Prostate gland (tissue), 2 donors: Measurements from ENCODE around the gene UMPS. TPM values are rescaled to one million over a fixed set of nuclear protein-coding genes. Genes with fewer than 3 reads are reported as not detected.

Source experiments
- DNase-seq: peaks from one replicate; pipeline ENCODE4 v3.0.0-alpha.2; 2019; ENCODE audit warnings: low spot score
- H3K27ac ChIP-seq, 2 donors: fragments of 200-600 bp; sonication (generic); 2 replicates each; pipeline ENCODE4 v1.5.1; 2017 to 2019
- H3K27me3 ChIP-seq: fragments of 200-600 bp; sonication (generic); replicated peaks from 2 replicates; pipeline ENCODE4 v1.5.1; 2019; ENCODE audit not compliant: insufficient read depth
- H3K36me3 ChIP-seq, 2 donors: fragments of 200-600 bp; sonication (generic); 1 replicate in 1 of 2; 2 replicates in 1 of 2; pipeline versions ENCODE4 v1.5.1 to v1.8.1; 2017 to 2019
- H3K4me1 ChIP-seq: fragments of 200-600 bp; sonication (generic); replicated peaks from 2 replicates; pipeline ENCODE4 v1.5.1; 2019
- H3K4me3 ChIP-seq, 2 donors: fragments of 200-600 bp; sonication (generic); 2 replicates each; pipeline ENCODE4 v1.5.1; 2017 to 2019
- H3K9me3 ChIP-seq: fragments of 200-600 bp; sonication (generic); 2 replicates; pipeline ENCODE4 v1.5.1; 2017
- POLR2A ChIP-seq: fragments of 450-650 bp; IDR thresholded peaks from one replicate; pipeline ENCODE4 v1.6.1; 2016; ENCODE audit warnings: antibody characterized with exemption, mild to moderate bottlenecking
- POLR2AphosphoS5 ChIP-seq: sonication (generic); formaldehyde crosslinking; IDR thresholded peaks from one replicate; pipeline ENCODE4 v1.6.1; 2017; ENCODE audit warnings: antibody characterized with exemption
- WGBS: methylation state at CpG from one replicate; pipeline ENCODE4 v1.1.5; 2018; 5-methylcytosine and 5-hydroxymethylcytosine counted together
- intact Hi-C: fragments of 100-400 bp; cut with DNase I; formaldehyde crosslinking; loops from one replicate; pipeline ENCODE4 v1.14.2; 2022
- total RNA-seq, 2 donors: library from RNA; depleted of rRNA; stranded (reverse); fragments of >200 nt; gene quantifications; one replicate each; pipeline ENCODE4 v1.1.0, GENCODE V29; 2016
- TF ChIP-seq, protein P1 (sequence below), 4 experiments: fragments of 200-600 bp in 2 of 4; fragments of 450-650 bp in 2 of 4; sonication (generic) in 2 of 4; IDR thresholded peaks; 1 replicate in 3 of 4; 2 replicates in 1 of 4; pipeline ENCODE4 v1.5.1; 2016 to 2019; ENCODE audit warnings: antibody characterized with exemption in 4 of 4, mild to moderate bottlenecking in 2 of 4, moderate library complexity in 2 of 4

Gene UMPS
- total RNA-seq, 2 donors from 2014 or later, result 22.2 to 23.5 TPM

DNA sequence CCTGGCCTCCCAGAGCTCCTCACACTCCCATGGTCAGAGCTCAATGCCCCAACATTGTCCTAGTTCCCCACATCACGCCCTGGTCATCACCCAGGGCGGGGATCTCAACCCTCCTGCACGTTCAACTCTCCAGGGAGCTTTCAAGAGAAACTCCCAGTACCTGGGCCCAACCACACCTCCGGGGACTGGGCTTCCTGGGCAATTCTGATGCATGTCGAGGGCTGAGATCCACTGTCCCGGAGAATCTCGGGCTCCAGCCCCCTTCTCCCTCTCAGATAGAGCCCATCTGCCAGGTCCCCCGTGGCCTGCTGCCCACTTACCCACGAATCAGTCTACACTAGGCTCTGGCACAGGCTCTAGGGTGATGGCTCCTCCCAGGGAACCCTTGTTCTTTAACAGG lies 39.2 kb downstream of the UMPS start:
- intact Hi-C loops, result loop anchor here (10.0 kb wide), 1 partner anchor 665 kb away; no protein-coding TSS in a partner anchor
- no peak for DNase-seq
- Histone ChIP-seq H3K27ac (no peak overlapping the region), H3K36me3 (peaks cover 0 to 4% of the 10 kb centered on the region in 2 donors), H3K9me3 (no peaks in the 10 kb centered on the region), H3K27me3 (no peaks in the 10 kb centered on the region), H3K4me1 (no peaks in the 10 kb centered on the region), H3K4me3 (no peak overlapping the region)
- 91% methylated on average over 9 of the region's 9 CpGs for WGBS
- TF ChIP-seq POLR2A, result no peak
- no peak for TF ChIP-seq POLR2AphosphoS5
- TF ChIP-seq, protein P1, sequence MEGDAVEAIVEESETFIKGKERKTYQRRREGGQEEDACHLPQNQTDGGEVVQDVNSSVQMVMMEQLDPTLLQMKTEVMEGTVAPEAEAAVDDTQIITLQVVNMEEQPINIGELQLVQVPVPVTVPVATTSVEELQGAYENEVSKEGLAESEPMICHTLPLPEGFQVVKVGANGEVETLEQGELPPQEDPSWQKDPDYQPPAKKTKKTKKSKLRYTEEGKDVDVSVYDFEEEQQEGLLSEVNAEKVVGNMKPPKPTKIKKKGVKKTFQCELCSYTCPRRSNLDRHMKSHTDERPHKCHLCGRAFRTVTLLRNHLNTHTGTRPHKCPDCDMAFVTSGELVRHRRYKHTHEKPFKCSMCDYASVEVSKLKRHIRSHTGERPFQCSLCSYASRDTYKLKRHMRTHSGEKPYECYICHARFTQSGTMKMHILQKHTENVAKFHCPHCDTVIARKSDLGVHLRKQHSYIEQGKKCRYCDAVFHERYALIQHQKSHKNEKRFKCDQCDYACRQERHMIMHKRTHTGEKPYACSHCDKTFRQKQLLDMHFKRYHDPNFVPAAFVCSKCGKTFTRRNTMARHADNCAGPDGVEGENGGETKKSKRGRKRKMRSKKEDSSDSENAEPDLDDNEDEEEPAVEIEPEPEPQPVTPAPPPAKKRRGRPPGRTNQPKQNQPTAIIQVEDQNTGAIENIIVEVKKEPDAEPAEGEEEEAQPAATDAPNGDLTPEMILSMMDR (IDR thresholded peaks at IDR 0.05), result no peak

DNA sequence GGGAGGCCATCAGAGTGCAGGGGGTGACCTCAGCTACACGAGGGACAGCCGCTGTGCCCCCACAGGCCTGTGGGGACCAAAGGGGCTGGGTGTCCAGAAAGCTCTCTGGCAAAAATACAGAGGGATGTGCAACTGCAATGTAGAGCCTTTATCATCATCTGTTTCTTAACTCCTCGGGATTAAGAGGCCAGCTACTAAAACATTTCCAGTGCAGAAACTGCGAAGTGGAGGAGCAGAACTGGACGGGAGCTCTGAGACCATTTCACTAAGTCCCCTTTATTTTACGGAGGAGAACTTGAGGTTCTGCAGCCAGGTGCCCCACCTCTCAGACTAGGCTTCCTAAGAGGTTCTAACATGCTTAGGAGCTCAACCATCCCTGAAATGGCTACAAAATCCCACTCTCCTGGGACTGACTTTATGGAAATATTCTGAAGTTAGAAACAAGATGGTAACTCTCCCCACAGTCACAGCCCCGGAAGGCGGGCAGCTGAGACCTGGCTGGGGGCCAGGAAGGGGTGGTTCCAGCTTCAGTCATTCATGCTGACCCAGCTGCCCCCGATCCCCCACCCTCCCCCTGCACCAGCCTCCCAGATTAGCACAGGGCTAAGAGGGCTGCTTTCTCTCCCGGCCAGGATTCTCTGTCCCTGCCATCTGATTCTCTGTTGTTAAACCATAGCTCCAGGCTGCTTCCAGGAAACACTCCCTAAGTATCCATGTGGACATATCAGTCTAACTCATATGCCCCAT lies 40.3 kb downstream of the UMPS start:
- Histone ChIP-seq H3K27ac (no peak overlapping the region), H3K4me1 (no peaks in the 10 kb centered on the region), H3K4me3 (no peak overlapping the region), H3K27me3 (no peaks in the 10 kb centered on the region), H3K36me3 (peaks cover 0 to 4% of the 10 kb centered on the region in 2 donors), H3K9me3 (no peaks in the 10 kb centered on the region)
- WGBS, result 61% methylated on average over 10 of the region's 10 CpGs
- TF ChIP-seq, protein P1 (IDR thresholded peaks at IDR 0.05), result no peak
- TF ChIP-seq POLR2A, result no peak
- no peak for DNase-seq
- intact Hi-C loops, result no loop called here

DNA sequence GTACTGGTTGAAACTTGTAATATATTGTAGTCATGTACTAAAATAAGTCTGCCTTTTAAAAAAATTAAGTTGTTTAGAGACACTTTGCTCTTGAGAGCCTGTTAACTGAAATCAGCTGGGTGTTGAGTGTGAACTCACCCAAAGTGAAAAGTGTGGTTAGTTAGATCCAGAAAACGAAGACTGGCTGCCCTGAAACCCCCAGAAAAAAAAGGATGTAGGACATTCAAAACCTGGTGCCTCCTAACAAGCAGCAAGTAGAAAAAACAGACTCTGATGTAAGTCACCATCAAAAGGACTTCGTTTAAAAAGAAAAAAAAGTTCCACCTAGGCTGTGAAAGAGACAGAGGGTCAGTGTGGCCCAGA lies 40.8 kb downstream of the UMPS start:
- Histone ChIP-seq H3K4me1 (no peaks in the 10 kb centered on the region), H3K4me3 (no peak overlapping the region), H3K36me3 (peaks cover 0 to 4% of the 10 kb centered on the region in 2 donors), H3K9me3 (no peaks in the 10 kb centered on the region), H3K27me3 (no peaks in the 10 kb centered on the region), H3K27ac (no peak overlapping the region)
- DNase-seq, result no peak
- intact Hi-C loops, result no loop called here
- no peak for TF ChIP-seq POLR2AphosphoS5
- TF ChIP-seq, protein P1 (IDR thresholded peaks at IDR 0.05), result no peak
- TF ChIP-seq POLR2A, result no peak
- WGBS, result 78% methylated on average over 2 of the region's 2 CpGs

DNA sequence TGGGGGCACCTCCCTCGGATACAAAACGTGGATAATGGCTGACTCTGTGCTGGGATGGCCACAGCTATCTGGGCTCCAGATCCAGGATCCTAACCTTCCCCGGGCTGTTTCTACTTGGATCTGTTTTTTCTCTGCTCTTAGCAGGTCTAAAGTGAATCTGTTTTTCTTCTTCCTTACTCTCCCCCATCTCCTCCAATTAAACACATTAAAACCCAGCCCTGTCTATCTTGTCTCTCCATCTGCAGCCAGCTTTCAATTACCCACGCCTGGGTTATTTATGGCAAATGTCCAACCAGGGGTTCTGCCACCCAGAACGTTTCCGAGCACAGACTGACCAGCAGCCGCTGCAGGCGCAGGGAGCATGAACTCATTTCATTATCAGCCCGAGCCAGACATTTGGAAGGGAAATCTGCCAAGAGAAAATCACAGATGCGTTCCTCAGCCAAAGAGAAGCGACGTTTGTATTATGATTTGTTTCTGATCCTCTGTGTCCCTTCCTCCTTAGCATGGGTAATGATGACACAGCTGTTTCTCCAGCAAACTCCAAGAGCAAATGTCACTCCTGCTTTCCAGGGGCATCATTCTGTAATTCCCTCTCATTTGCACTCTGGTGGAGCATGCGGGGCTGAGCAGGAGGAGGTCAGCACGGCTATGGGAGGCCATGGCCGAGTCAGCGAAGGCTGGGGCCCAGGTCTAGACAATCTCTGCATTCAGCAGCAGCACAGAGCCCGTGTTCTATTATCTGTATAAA lies 42.0 kb downstream of the UMPS start:
- TF ChIP-seq POLR2AphosphoS5, result no peak
- no peak for TF ChIP-seq POLR2A
- TF ChIP-seq, protein P1 (IDR thresholded peaks at IDR 0.05), result no peak
- Histone ChIP-seq H3K36me3 (peaks cover 0 to 4% of the 10 kb centered on the region in 2 donors), H3K27ac (no peak overlapping the region), H3K4me3 (no peak overlapping the region), H3K9me3 (no peaks in the 10 kb centered on the region), H3K27me3 (no peaks in the 10 kb centered on the region), H3K4me1 (no peaks in the 10 kb centered on the region)
- DNase-seq, result no peak
- WGBS, result 39% methylated on average over 17 of the region's 17 CpGs
- intact Hi-C loops, result no loop called here
